CD4-positive, alpha-beta T cell (primary cell): ENCODE data around the gene CNDP2. TPM values are rescaled to one million over a fixed set of nuclear protein-coding genes. Genes with fewer than 3 reads are reported as not detected.

Experiments used
- ATAC-seq: fragments of 200-7000 bp; cut with Tn5 transposase; one replicate; pipeline ENCODE4 v1.10.0; 2022; ENCODE audit warnings: mild to moderate bottlenecking; ENCODE audit not compliant: poor library complexity
- CTCF ChIA-PET: fragments of 350-600 bp; sonication (Branson Sonifier 250); formaldehyde crosslinking; loops from one replicate; lab custom pipeline; 2021; ENCODE audit warnings: antibody characterized with exemption, inconsistent platforms; lab: Charles Lee
- POLR2A ChIA-PET: fragments of 350-600 bp; sonication (Branson Sonifier 250); formaldehyde crosslinking; loops from one replicate; lab custom pipeline; 2021; ENCODE audit warnings: antibody characterized with exemption, inconsistent platforms; lab: Charles Lee
- DNase-seq, 14 experiments: peaks; one replicate each; pipeline ENCODE4 v3.0.0-alpha.2; 2013 to 2020; ENCODE audit warnings: mixed read lengths in 2 of 14
- H3K27ac ChIP-seq, 2 donors: one replicate each; pipeline versions ENCODE4 v1.5.1 to v1.7.0; 2013; ENCODE audit warnings: low read length in 2 of 2, low read depth in 1 of 2, mild to moderate bottlenecking in 1 of 2
- H3K27me3 ChIP-seq, 2 experiments: 1 replicate in 1 of 2; 2 replicates in 1 of 2; pipeline versions ENCODE4 v1.6.1 to v1.7.0; 2013; ENCODE audit warnings: low read length in 2 of 2, control low read depth in 1 of 2, mild to moderate bottlenecking in 1 of 2, moderate library complexity in 1 of 2; ENCODE audit not compliant: insufficient read depth in 2 of 2, control insufficient read depth in 1 of 2
- H3K36me3 ChIP-seq: one replicate; pipeline ENCODE4 v1.6.1; 2013; ENCODE audit warnings: low read length, control low read depth; ENCODE audit not compliant: insufficient read depth
- H3K4me1 ChIP-seq: one replicate; pipeline ENCODE4 v1.6.1; 2013; ENCODE audit warnings: low read length, control low read depth; ENCODE audit not compliant: insufficient read depth
- H3K4me3 ChIP-seq: one replicate; pipeline ENCODE4 v1.5.1; 2013; ENCODE audit warnings: mild to moderate bottlenecking, low read length, moderate library complexity
- H3K9me3 ChIP-seq, 2 experiments: 1 replicate in 1 of 2; 2 replicates in 1 of 2; pipeline versions ENCODE4 v1.6.1 to v1.7.0; 2013; ENCODE audit warnings: low read length in 2 of 2, mild to moderate bottlenecking in 2 of 2, control low read depth in 1 of 2, moderate library complexity in 1 of 2; ENCODE audit not compliant: control insufficient read depth in 1 of 2, insufficient read depth in 1 of 2
- H3K27ac Mint-ChIP-seq: one replicate; pipeline ENCODE4 v1.8.0; 2020; ENCODE audit warnings: mixed read lengths
- H3K27me3 Mint-ChIP-seq: one replicate; pipeline ENCODE4 v1.8.0; 2021; ENCODE audit warnings: mixed read lengths
- H3K36me3 Mint-ChIP-seq: one replicate; pipeline ENCODE4 v1.8.0; 2021; ENCODE audit warnings: low read depth, mixed read lengths
- H3K4me1 Mint-ChIP-seq: one replicate; pipeline ENCODE4 v1.8.0; 2021; ENCODE audit warnings: low read depth, mixed read lengths
- H3K4me3 Mint-ChIP-seq: one replicate; pipeline ENCODE4 v1.8.0; 2020; ENCODE audit warnings: mild to moderate bottlenecking, mixed read lengths
- H3K9me3 Mint-ChIP-seq: one replicate; pipeline ENCODE4 v1.8.0; 2020; ENCODE audit warnings: mixed read lengths
- CTCF ChIP-seq: fragments of 200-600 bp; IDR thresholded peaks from one replicate; pipeline ENCODE4 v1.8.0; 2022; ENCODE audit warnings: antibody characterized with exemption, mild to moderate bottlenecking
- intact Hi-C, 2 experiments: fragments of 100-400 bp; cut with DNase I in 1 of 2; cut with micrococcal nuclease in 1 of 2; formaldehyde crosslinking; loops; one replicate each; pipeline versions ENCODE4 v1.15.1 to v1.9.0; 2023 to 2025; cut with DNase I, micrococcal nuclease
- total RNA-seq, 174 experiments: library from RNA in 2 of 174; stranded (reverse) in 2 of 174; gene quantifications; one replicate each; pipeline ENCODE4 v1.2.3 and lab custom pipeline; 2021 to 2026

Gene CNDP2
- total RNA-seq, 2 experiments from 2014 or later, result 75.5 to 75.7 TPM

- H3K27ac ChIP-seq, result no peak overlapping the region
- no peaks in the 10 kb centered on the region for H3K27me3 ChIP-seq
- no peak for TF ChIP-seq CTCF
- H3K4me1 ChIP-seq, result no peaks in the 10 kb centered on the region
- Mint-ChIP-seq H3K27ac (no peak overlapping the region), H3K9me3 (no peaks in the 10 kb centered on the region), H3K36me3 (no peaks in the 10 kb centered on the region), H3K27me3 (peaks cover 16% of the 10 kb centered on the region), H3K4me1 (no peaks in the 10 kb centered on the region), H3K4me3 (no peak overlapping the region)
- no peaks in the 10 kb centered on the region for H3K9me3 ChIP-seq
- no peak overlapping the region for H3K4me3 ChIP-seq
- POLR2A ChIA-PET, result no interaction called here
- CTCF ChIA-PET, result no interaction called here
- H3K36me3 ChIP-seq, result no peaks in the 10 kb centered on the region
- DNase-seq, result no peak
- intact Hi-C loops, result loop anchor here (5.0 to 10.0 kb wide), 2 partner anchors 1793 to 1801 kb away; no protein-coding TSS in a partner anchor
- ATAC-seq, result no peak
Observed at GRCh38 chr18:74558096-74558495, 61.9 kb downstream of the CNDP2 start.

GRCh38 chr18:74562131-74562730 lies 66.1 kb downstream of the CNDP2 start:
- H3K36me3 Mint-ChIP-seq, result no peaks in the 10 kb centered on the region
- H3K9me3 Mint-ChIP-seq, result peaks cover 2% of the 10 kb centered on the region
- H3K4me1 ChIP-seq, result no peaks in the 10 kb centered on the region
- H3K4me3 Mint-ChIP-seq, result no peak overlapping the region
- ATAC-seq (no peak), DNase-seq (no peak)
- no peak overlapping the region for H3K27ac ChIP-seq
- CTCF ChIA-PET, result no interaction called here
- no peaks in the 10 kb centered on the region for H3K36me3 ChIP-seq
- H3K27me3 ChIP-seq, result no peaks in the 10 kb centered on the region
- H3K9me3 ChIP-seq, result peaks cover 0 to 8% of the 10 kb centered on the region in 2 experiments
- intact Hi-C loops, result no loop called here
- H3K4me1 Mint-ChIP-seq, result no peaks in the 10 kb centered on the region
- peaks cover 5% of the 10 kb centered on the region for H3K27me3 Mint-ChIP-seq
- TF ChIP-seq CTCF, result no peak
- POLR2A ChIA-PET, result no interaction called here
- no peak overlapping the region for H3K4me3 ChIP-seq
- no peak overlapping the region for H3K27ac Mint-ChIP-seq

GRCh38 chr18:74562775-74563174 lies 66.6 kb downstream of the CNDP2 start:
- CTCF ChIA-PET, result no interaction called here
- Mint-ChIP-seq H3K4me1 (no peaks in the 10 kb centered on the region), H3K27me3 (peaks cover 10% of the 10 kb centered on the region), H3K36me3 (no peaks in the 10 kb centered on the region), H3K4me3 (no peak overlapping the region), H3K27ac (no peak overlapping the region), H3K9me3 (peaks cover 2% of the 10 kb centered on the region)
- no peak overlapping the region for H3K4me3 ChIP-seq
- H3K27ac ChIP-seq, result no peak overlapping the region
- H3K27me3 ChIP-seq, result no peaks in the 10 kb centered on the region
- H3K36me3 ChIP-seq, result no peaks in the 10 kb centered on the region
- H3K9me3 ChIP-seq, result peaks cover 0 to 13% of the 10 kb centered on the region in 2 experiments
- intact Hi-C loops, result no loop called here
- H3K4me1 ChIP-seq, result no peaks in the 10 kb centered on the region
- no peak for ATAC-seq
- TF ChIP-seq CTCF, result no peak
- DNase-seq, result no peak
- POLR2A ChIA-PET, result no interaction called here
